IPS DF 6.9 (cell line): ENCODE data around the gene PIK3R4.

Experiments
- DNase-seq: peaks from one replicate; pipeline ENCODE4 v3.0.0-alpha.2; 2013; ENCODE audit warnings: low read depth, low spot score
- H3K27ac ChIP-seq: one replicate; pipeline ENCODE4 v1.5.1; 2013; ENCODE audit warnings: low read length, control low read depth
- H3K27me3 ChIP-seq: 2 replicates; pipeline ENCODE4 v1.6.1; 2013; ENCODE audit warnings: mild to moderate bottlenecking, low read length; ENCODE audit not compliant: control insufficient read depth, insufficient read depth
- H3K36me3 ChIP-seq: 2 replicates; pipeline ENCODE4 v1.6.1; 2013; ENCODE audit warnings: low read length; ENCODE audit not compliant: control insufficient read depth, insufficient read depth
- H3K4me1 ChIP-seq: 2 replicates; pipeline ENCODE4 v1.6.1; 2013; ENCODE audit warnings: low read length; ENCODE audit not compliant: control insufficient read depth, insufficient read depth
- H3K4me3 ChIP-seq: 2 replicates; pipeline ENCODE4 v1.5.1; 2013; ENCODE audit warnings: mild to moderate bottlenecking, low read length
- H3K9me3 ChIP-seq: 2 replicates; pipeline ENCODE4 v1.6.1; 2013; ENCODE audit warnings: low read length, inconsistent platforms; ENCODE audit not compliant: control insufficient read depth, insufficient read depth
- WGBS: extraction: QIAGEN DNeasy Blood & Tissue Kit; methylation state at CpG from one replicate; pipeline ENCODE4 v1.1.7; 2013; ENCODE audit warnings: mixed read lengths, missing lambda C conversion rate; ENCODE audit not compliant: insufficient read length, insufficient coverage; 5-methylcytosine and 5-hydroxymethylcytosine counted together

The PIK3R4 gene

DNA sequence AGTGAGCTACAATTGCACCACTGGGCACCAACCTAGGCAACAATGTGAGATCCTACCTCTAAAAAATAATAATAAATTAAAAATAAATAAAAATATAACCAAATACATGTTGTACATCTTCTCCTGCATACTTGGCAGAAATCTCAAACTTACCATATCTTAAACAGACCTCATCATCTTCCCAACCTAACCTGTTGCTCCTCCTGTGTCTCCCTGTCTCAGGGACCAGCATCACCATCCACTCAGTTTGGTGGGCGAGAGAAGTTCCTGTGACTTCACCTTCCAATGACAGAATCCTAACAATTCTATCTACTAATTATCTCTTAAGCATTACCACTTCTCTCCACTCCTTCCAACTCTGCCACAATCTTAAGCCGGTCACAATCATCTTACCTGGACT, 3.3 kb downstream of the PIK3R4 start:
- H3K36me3 ChIP-seq, result no peaks in the 10 kb centered on the region
- no peaks in the 10 kb centered on the region for H3K27me3 ChIP-seq
- DNase-seq, result no peak
- no peaks in the 10 kb centered on the region for H3K4me1 ChIP-seq
- no peak overlapping the region for H3K4me3 ChIP-seq
- no peaks in the 10 kb centered on the region for H3K9me3 ChIP-seq
- H3K27ac ChIP-seq, result no peak overlapping the region
- 100% methylated on average over 1 of the region's 2 CpGs for WGBS

DNA sequence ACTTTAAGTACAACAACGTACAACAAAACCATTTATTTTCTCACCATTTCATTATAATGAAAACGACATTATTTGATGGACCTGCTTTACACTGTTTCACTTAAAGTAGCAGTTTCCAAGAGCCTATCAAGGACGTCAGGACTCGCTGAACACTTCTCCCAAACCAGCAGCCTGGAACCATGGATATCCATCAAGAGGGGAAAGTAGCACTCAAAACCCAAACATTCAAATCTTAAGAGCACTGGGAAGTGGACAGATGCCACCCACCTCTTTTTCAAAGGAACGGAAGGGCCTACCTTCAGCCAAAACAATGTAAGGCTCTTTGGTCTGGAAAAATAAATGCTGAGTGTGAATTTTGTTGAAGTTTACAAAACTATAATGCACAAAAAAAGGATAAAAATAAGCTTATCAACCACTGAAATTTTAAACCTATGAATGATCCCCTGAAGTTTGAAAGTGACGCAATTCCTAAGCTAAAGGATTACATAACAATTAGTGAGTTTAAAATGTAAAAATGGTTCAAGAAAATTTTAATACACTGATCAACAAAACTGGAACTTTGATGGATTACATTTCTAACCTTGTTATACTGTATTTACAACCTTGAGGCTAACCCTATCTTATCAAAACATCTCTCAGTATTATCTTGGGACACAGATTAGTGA, 4.6 kb downstream of the PIK3R4 start:
- no peak overlapping the region for H3K27ac ChIP-seq
- WGBS, result 100% methylated on average over 2 of the region's 6 CpGs
- no peaks in the 10 kb centered on the region for H3K36me3 ChIP-seq
- H3K4me1 ChIP-seq, result no peaks in the 10 kb centered on the region
- no peaks in the 10 kb centered on the region for H3K27me3 ChIP-seq
- DNase-seq, result no peak
- H3K9me3 ChIP-seq, result no peaks in the 10 kb centered on the region
- no peak overlapping the region for H3K4me3 ChIP-seq

DNA sequence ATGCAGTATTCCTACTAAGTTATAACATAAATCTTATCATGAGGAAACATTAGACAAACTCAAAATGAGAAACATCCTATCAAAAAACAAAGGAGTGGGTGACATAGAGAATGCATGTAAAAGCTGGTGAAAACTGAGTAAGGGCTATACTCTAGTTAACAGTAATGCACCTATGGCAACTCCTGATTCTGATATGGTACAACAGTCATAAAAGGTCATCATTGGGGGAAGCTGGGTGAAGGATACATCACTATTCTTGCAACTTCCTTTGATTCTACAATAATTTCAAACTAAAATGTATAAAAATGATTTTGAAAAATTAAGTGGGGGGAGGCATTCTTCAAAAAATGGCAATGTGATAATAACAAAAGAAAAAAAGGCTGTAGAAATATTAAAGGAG, 6.8 kb downstream of the PIK3R4 start:
- no peaks in the 10 kb centered on the region for H3K27me3 ChIP-seq
- no peak overlapping the region for H3K27ac ChIP-seq
- H3K36me3 ChIP-seq, result no peaks in the 10 kb centered on the region
- H3K4me1 ChIP-seq, result no peaks in the 10 kb centered on the region
- no peak overlapping the region for H3K4me3 ChIP-seq
- H3K9me3 ChIP-seq, result no peaks in the 10 kb centered on the region
- DNase-seq, result no peak

DNA sequence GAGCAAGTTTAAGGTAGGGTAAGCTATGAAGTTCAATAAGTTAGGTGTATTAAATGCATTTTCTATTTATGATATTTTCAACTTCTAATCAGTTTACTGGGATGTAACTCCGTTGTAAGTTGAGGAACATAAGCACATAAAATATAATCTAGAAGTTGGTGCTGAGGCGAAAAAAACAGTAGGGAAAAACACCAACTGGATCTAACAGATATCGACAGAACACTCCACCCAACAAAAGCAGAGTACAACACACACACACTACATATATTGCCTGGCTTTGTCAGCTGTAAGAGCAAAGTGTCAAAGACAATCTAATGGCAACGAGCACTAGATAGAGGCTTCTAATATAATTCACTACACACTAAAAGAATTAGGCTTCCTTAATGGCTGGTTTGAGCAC, 8.4 kb downstream of the PIK3R4 start:
- no CpG with 5 or more reads among the region's 4 CpGs for WGBS
- H3K27ac ChIP-seq, result no peak overlapping the region
- no peaks in the 10 kb centered on the region for H3K9me3 ChIP-seq
- peaks cover 4% of the 10 kb centered on the region; the same call in 1 of the 2 replicates for H3K36me3 ChIP-seq
- H3K4me1 ChIP-seq, result no peaks in the 10 kb centered on the region
- H3K4me3 ChIP-seq, result no peak overlapping the region
- no peaks in the 10 kb centered on the region for H3K27me3 ChIP-seq
- DNase-seq, result no peak

DNA sequence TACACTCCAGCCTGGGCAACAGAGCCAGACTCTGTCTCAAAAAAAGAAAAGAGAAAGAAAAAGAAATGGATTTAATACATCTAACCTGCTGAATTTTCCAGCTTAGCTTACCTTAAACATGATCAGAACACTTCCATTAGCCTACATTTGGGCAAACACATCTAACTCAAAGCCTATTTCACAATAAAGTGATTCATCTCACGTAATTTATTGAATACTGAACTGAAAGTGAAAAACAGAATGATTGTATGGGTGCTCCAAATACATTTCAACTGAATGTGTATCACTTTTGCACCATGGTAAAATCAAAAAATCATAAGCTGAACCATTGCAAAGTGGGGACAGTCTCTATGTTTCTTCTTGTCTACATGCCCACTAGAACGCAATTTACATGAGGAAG, 9.0 kb downstream of the PIK3R4 start:
- Histone ChIP-seq H3K9me3 (no peaks in the 10 kb centered on the region), H3K4me1 (no peaks in the 10 kb centered on the region), H3K36me3 (peaks cover 4% of the 10 kb centered on the region; the same call in 1 of the 2 replicates), H3K27me3 (no peaks in the 10 kb centered on the region), H3K4me3 (no peak overlapping the region), H3K27ac (no peak overlapping the region)
- DNase-seq, result no peak
- no CpG with 5 or more reads among the region's 2 CpGs for whole genome bisulfite sequencing

DNA sequence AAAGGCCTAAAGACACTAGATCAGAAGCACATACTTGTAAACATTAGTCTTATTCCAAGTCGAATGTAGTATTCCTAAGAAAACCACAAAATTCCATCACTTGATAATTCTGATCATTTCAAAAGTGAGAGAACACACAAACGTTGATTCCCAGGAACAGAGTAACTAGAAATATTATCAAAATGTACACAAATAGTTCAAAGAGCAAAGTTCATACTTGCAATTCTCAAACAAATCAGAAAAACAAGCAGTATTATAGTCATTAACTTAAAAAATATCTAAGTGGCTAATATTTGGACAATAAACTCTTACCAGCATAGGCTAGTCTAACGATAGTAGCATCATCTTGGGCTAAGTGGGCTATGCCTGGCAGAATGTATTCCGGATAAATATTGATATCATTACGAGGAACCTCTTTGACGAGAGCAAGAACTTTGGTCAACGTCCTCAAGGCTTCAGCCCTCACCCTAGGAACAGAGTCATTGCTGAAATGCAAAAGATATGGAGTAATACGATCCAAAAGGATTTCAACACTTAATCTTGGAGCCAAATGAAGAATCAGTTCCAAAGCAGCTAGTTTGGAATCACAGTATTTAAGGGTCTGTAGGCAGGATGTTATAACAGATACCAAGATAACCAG, 13.3 kb downstream of the PIK3R4 start:
- H3K36me3 ChIP-seq, result peaks cover 4% of the 10 kb centered on the region; the same call in 1 of the 2 replicates
- no CpG with 5 or more reads among the region's 8 CpGs for WGBS

DNA sequence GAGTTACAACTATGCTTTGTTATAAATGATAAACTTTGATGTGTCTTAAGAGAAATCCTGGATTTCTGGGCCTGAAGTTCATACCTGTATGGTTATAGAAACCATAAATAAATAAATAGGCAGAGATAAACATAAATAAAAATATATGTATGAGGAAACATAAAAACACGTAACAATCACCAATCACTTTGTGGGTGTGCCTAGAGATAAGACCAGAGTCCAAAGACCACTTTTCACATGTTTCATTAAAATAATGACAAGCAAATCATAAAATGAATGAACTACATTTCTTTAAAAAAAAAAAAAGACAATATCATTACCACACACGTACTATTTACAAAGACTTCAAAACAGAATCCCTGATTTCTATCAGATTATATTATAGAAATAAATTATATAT, 14.1 kb downstream of the PIK3R4 start:
- peaks cover 4% of the 10 kb centered on the region; the same call in 1 of the 2 replicates for H3K36me3 ChIP-seq
- H3K27ac ChIP-seq, result no peak overlapping the region
- no peak overlapping the region for H3K4me3 ChIP-seq
- H3K27me3 ChIP-seq, result no peaks in the 10 kb centered on the region
- 100% methylated on average over 1 of the region's 2 CpGs for WGBS
- DNase-seq, result no peak
- H3K9me3 ChIP-seq, result no peaks in the 10 kb centered on the region
- H3K4me1 ChIP-seq, result no peaks in the 10 kb centered on the region

More for the DNA sequence above, 13.3 kb downstream of the PIK3R4 start:
- Histone ChIP-seq H3K4me1 (no peaks in the 10 kb centered on the region), H3K9me3 (no peaks in the 10 kb centered on the region), H3K27ac (no peak overlapping the region), H3K27me3 (no peaks in the 10 kb centered on the region), H3K4me3 (no peak overlapping the region)
- DNase-seq, result no peak

DNA sequence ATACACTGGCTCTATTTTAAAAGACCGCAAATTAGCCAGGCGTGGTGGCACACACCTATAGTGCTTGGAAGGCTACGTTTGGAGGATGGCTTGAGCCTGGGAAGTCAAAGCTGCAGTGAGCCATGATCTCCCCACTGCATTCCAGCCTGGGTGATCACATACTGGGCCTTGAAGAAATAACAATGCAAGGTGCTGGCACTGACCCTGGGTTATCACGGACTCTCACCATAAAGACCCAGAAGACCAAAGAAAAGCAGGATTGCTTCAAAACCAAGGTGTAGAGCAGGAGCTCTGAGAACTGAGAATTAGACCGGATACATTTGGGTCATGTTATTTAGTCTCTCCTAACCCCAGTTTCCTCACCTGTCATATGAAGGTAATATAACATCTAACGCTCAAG, 14.8 kb downstream of the PIK3R4 start:
- H3K36me3 ChIP-seq, result peaks cover 4% of the 10 kb centered on the region; the same call in 1 of the 2 replicates
- H3K27me3 ChIP-seq, result no peaks in the 10 kb centered on the region
- no CpG with 5 or more reads among the region's 6 CpGs for WGBS
- no peak for DNase-seq
- no peak overlapping the region for H3K27ac ChIP-seq
- H3K4me1 ChIP-seq, result no peaks in the 10 kb centered on the region
- H3K4me3 ChIP-seq, result no peak overlapping the region
- H3K9me3 ChIP-seq, result no peaks in the 10 kb centered on the region

DNA sequence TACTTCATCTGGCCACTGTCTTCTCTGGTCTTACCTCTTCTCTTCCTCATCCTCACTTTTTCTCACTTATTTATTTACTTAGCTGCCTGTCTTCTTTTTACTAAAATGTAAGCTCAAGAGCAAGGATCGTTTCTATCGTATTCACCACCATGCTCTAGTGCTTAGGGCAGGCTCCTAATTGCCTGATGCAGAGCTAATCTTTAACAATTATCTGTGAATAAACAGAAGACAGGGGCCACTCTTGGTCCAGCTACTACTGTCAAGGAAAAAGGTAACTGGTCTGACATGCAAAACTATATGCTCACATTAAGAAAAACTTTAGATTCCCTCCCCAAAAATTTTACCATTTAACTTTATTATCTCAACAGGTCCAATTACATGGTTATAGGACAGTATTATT, 17.5 kb downstream of the PIK3R4 start:
- H3K4me1 ChIP-seq, result no peaks in the 10 kb centered on the region
- no peak for DNase-seq
- no peaks in the 10 kb centered on the region for H3K27me3 ChIP-seq
- peaks cover 4% of the 10 kb centered on the region; the same call in 1 of the 2 replicates for H3K36me3 ChIP-seq
- no peak overlapping the region for H3K27ac ChIP-seq
- H3K9me3 ChIP-seq, result no peaks in the 10 kb centered on the region
- no CpG with 5 or more reads among the region's 2 CpGs for WGBS
- H3K4me3 ChIP-seq, result no peak overlapping the region

DNA sequence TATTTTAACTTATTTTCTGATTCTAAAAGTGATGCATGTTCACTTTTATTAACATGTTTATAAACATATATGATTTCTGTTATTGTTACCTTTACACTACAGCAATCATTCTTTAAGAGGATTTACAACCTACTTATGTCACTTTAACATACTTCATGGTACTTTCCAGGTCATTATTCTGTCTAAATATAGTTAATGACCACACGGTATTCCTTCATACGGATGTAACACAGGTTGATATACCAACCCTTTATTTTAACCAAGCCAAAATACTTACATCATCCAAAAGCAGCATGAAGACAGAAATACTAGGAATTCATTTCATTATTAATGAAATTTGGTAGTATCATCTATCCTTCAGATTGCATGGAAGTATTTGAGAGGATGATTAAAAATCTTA, 18.6 kb downstream of the PIK3R4 start:
- no CpG with 5 or more reads among the region's 2 CpGs for WGBS
- DNase-seq, result no peak
- Histone ChIP-seq H3K27me3 (no peaks in the 10 kb centered on the region), H3K4me1 (no peaks in the 10 kb centered on the region), H3K27ac (no peak overlapping the region), H3K9me3 (no peaks in the 10 kb centered on the region), H3K36me3 (no peaks in the 10 kb centered on the region), H3K4me3 (no peak overlapping the region)

DNA sequence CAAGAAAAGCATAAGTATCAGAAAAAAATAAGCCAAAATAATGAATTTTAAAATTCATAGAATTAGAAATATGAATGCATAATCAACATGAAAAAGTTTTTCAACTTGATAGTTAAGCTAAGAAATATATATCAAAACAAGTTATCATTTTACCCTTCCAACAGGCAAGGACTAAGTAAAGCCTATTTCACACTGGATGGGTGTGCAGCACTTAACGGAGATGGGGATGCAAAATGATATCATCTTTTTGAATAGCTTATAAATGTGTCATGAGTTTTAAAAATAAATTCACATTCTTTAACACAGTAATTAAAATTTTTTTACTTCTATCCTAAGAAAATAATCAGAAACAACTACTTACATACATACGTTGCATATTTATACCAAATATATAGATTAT, 20.9 kb downstream of the PIK3R4 start:
- 100% methylated on average over 1 of the region's 2 CpGs for WGBS
- Histone ChIP-seq H3K36me3 (no peaks in the 10 kb centered on the region), H3K27me3 (no peaks in the 10 kb centered on the region), H3K4me3 (no peak overlapping the region), H3K27ac (no peak overlapping the region), H3K4me1 (no peaks in the 10 kb centered on the region), H3K9me3 (no peaks in the 10 kb centered on the region)
- DNase-seq, result no peak
